GM12878 (cell line): ENCODE results near the gene DBX2. TPM values are rescaled to one million over a fixed set of nuclear protein-coding genes. Genes with fewer than 3 reads are reported as not detected.

Source experiments
- ATAC-seq: fragments of 200-7000 bp; cut with Tn5 transposase; 3 replicates; pipeline ENCODE4 v1.9.1; 2020; ENCODE audit warnings: mild to moderate bottlenecking, moderate library complexity
- BruUV-seq: library from RNA; stranded (reverse); fragments of 400-500 nt; replicated peaks from 2 replicates; lab custom pipeline; 2021; lab: Mats Ljungman, UMichigan
- CTCF ChIA-PET: fragments of 300-600 bp; sonication (Branson Sonifier 250); formaldehyde crosslinking; extraction: SDS; loops from one replicate; lab custom pipeline; 2021; ENCODE audit warnings: inconsistent platforms; lab: Yijun Ruan, JAX
- POLR2A ChIA-PET: fragments of 350-600 bp; formaldehyde crosslinking; extraction: SDS; loops from one replicate; lab custom pipeline; 2021; ENCODE audit warnings: inconsistent platforms; lab: Charles Lee
- RAD21 ChIA-PET: fragments of 300-600 bp; sonication (Branson Sonifier 250); formaldehyde crosslinking; loops from one replicate; lab custom pipeline; 2023; ENCODE audit warnings: antibody characterized with exemption; ENCODE audit not compliant: unreplicated experiment; lab: Charles Lee
- SMC1A ChIA-PET: fragments of 300-600 bp; sonication (Branson Sonifier 250); formaldehyde crosslinking; loops from one replicate; lab custom pipeline; 2023; ENCODE audit not compliant: unreplicated experiment, uncharacterized antibody; lab: Charles Lee
- DNase-seq: peaks from one replicate; pipeline ENCODE4 v3.0.0-alpha.2; 2011; ENCODE audit warnings: low read depth, low spot score
- FAIRE-seq: peaks from 3 replicates; lab custom pipeline; 2011; peaks lifted over from hg19 to GRCh38; lab: Jason Lieb, UNC
- H2AFZ ChIP-seq: 2 replicates; pipeline ENCODE4 v1.6.0; 2011; ENCODE audit warnings: low read depth, low read length, control low read depth; ENCODE audit not compliant: control insufficient read depth
- H3K27ac ChIP-seq: 2 replicates; pipeline ENCODE4 v1.5.1; 2011; ENCODE audit warnings: control low read depth; ENCODE audit not compliant: control insufficient read depth, insufficient read depth
- H3K27me3 ChIP-seq, 2 experiments: replicated peaks in 1 of 2; 2 replicates each; pipeline versions ENCODE4 v1.6.0 to v1.6.1; 2011; ENCODE audit warnings: low read length in 1 of 2; ENCODE audit not compliant: control insufficient read depth in 2 of 2, insufficient read depth in 2 of 2
- H3K36me3 ChIP-seq, 2 experiments: 2 replicates each; pipeline ENCODE4 v1.5.1; 2011; ENCODE audit warnings: low read length in 1 of 2; ENCODE audit not compliant: control insufficient read depth in 2 of 2, insufficient read depth in 2 of 2
- H3K4me1 ChIP-seq: 2 replicates; pipeline ENCODE4 v1.6.1; 2011; ENCODE audit warnings: mild to moderate bottlenecking, low read length, moderate library complexity, mixed read lengths; ENCODE audit not compliant: control insufficient read depth, insufficient read depth
- H3K4me2 ChIP-seq: 2 replicates; pipeline ENCODE4 v1.6.0; 2011; ENCODE audit warnings: control low read depth; ENCODE audit not compliant: control insufficient read depth, insufficient read depth
- H3K4me3 ChIP-seq: fragments of 200-600 bp; sonication (generic); 2 replicates; pipeline ENCODE4 v1.5.1; 2016
- H3K79me2 ChIP-seq: 2 replicates; pipeline ENCODE4 v1.6.0; 2011; ENCODE audit warnings: low read length; ENCODE audit not compliant: control insufficient read depth, insufficient read depth
- H3K9ac ChIP-seq: 2 replicates; pipeline ENCODE4 v1.8.0; 2011; ENCODE audit warnings: low read length, control low read depth, mixed read lengths; ENCODE audit not compliant: control insufficient read depth, insufficient read depth
- H3K9me3 ChIP-seq: replicated peaks from 3 replicates; pipeline ENCODE4 v1.5.1; 2011; ENCODE audit warnings: mild to moderate bottlenecking, low read length; ENCODE audit not compliant: control insufficient read depth, insufficient read depth
- H4K20me1 ChIP-seq: 2 replicates; pipeline ENCODE4 v1.6.0; 2011; ENCODE audit not compliant: control insufficient read depth, insufficient read depth
- BMI1 ChIP-seq: fragments of 450-650 bp; IDR thresholded peaks from 2 replicates; pipeline ENCODE4 v1.6.1; 2016; ENCODE audit warnings: mild to moderate bottlenecking, moderate library complexity, borderline replicate concordance
- KAT2A ChIP-seq: conservative IDR thresholded peaks from 2 replicates; pipeline ENCODE4 v1.6.1; 2011; ENCODE audit warnings: low read depth, low read length; ENCODE audit not compliant: control insufficient read depth
- MEF2B ChIP-seq: fragments of 450-650 bp; IDR thresholded peaks from 2 replicates; pipeline ENCODE4 v1.6.1; 2018; ENCODE audit warnings: mild to moderate bottlenecking, moderate library complexity; ENCODE audit not compliant: partially characterized antibody, poor library complexity, severe bottlenecking
- PAX5 ChIP-seq: IDR thresholded peaks from 2 replicates; pipeline ENCODE4 v1.6.1; 2011; ENCODE audit warnings: low read depth, low read length, borderline replicate concordance
- RBBP5 ChIP-seq: fragments of 200-600 bp; sonication (generic); conservative IDR thresholded peaks from 2 replicates; pipeline ENCODE4 v1.6.1; 2016
- SIN3A ChIP-seq: IDR thresholded peaks from 2 replicates; pipeline ENCODE4 v1.6.1; 2012; ENCODE audit warnings: low read depth, low read length, improper control_type of control experiment
- SMAD1 ChIP-seq: fragments of 450-650 bp; IDR thresholded peaks from 2 replicates; pipeline ENCODE4 v1.6.1; 2018; ENCODE audit warnings: mild to moderate bottlenecking, low read depth; ENCODE audit not compliant: partially characterized antibody
- YY1 ChIP-seq: IDR thresholded peaks from 2 replicates; pipeline ENCODE4 v1.6.1; 2011; ENCODE audit warnings: low read depth, mild to moderate bottlenecking, low read length
- ZNF687 ChIP-seq: fragments of 450-650 bp; IDR thresholded peaks from 2 replicates; pipeline ENCODE4 v1.6.1; 2017; ENCODE audit warnings: mild to moderate bottlenecking, moderate library complexity
- WGBS: methylation state at CpG from one replicate; pipeline ENCODE4 v1.1.6; 2016; ENCODE audit warnings: low lambda C conversion rate; ENCODE audit not compliant: insufficient replicate concordance, insufficient coverage; ENCODE audit errors: missing lambda C conversion rate; 5-methylcytosine and 5-hydroxymethylcytosine counted together
- in situ Hi-C: fragments of 300-500 bp; cut with MboI; formaldehyde crosslinking; loops from 9 replicates; pipeline ENCODE4 v1.14.3; 2018; ENCODE audit warnings: mixed read lengths
- intact Hi-C: fragments of 100-400 bp; cut with micrococcal nuclease; formaldehyde crosslinking; loops from one replicate; pipeline ENCODE4 v1.14.2; 2022; ENCODE audit not compliant: unreplicated experiment
- polyA plus RNA-seq, 11 experiments: library from polyadenylated mRNA; depleted of rRNA in 4 of 11; unstranded in 6 of 11; stranded (reverse) in 5 of 11; fragments of >200 nt; fragmentation: Nextera tagmentation in 4 of 11; fragmentation: Illumina TruSeq in 1 of 11; extraction: Ambion mirVana in 4 of 11; extraction: Trizol in 1 of 11; gene quantifications; 1 replicate in 1 of 11; 2 replicates in 10 of 11; pipeline versions ENCODE4 v1.2.1 to v1.2.3, GENCODE V29; 2011 to 2016; ENCODE audit warnings: inconsistent platforms in 2 of 11, missing spikeins in 2 of 11, low read depth in 1 of 11
- total RNA-seq, 4 experiments: library from RNA; depleted of rRNA in 3 of 4; stranded (reverse); fragments of >200 nt in 3 of 4; fragmentation: Illumina TruSeq in 1 of 4; extraction: Trizol in 1 of 4; gene quantifications; 2 replicates each; pipeline versions ENCODE4 v1.2.1 to v1.2.3, GENCODE V29; 2013 to 2021

Gene DBX2
- total and polyA plus RNA-seq, 10 of the 15 experiments (the other 5 are each of a cell fraction or from before 2014, with no cell fraction given) = not detected

GRCh38 chr12:45012749-45013148 is 38.1 kb downstream of the DBX2 start:
- H4K20me1 ChIP-seq = no peaks in the 10 kb centered on the region
- H3K79me2 ChIP-seq = no peaks in the 10 kb centered on the region
- no peaks in the 10 kb centered on the region for H3K9me3 ChIP-seq
- no peak for DNase-seq
- in situ Hi-C loops (no loop called here), intact Hi-C loops (no loop called here)
- no peak overlapping the region for H3K4me3 ChIP-seq
- no peak for ATAC-seq
- no peaks in the 10 kb centered on the region for H3K4me1 ChIP-seq
- ChIA-PET CTCF (no interaction called here), RAD21 (no interaction called here), SMC1A (no interaction called here), POLR2A (no interaction called here)
- no TSS peak for BruUV-seq
- no peaks in the 10 kb centered on the region for H3K36me3 ChIP-seq
- 6% methylated on average over 3 of the region's 3 CpGs for WGBS
- TF ChIP-seq SMAD1 (no peak), MEF2B (no peak), RBBP5 (no peak), BMI1 (no peak), KAT2A (no peak), YY1 (no peak), SIN3A (no peak), PAX5 (no peak), ZNF687 (no peak)
- no peak for FAIRE-seq
- H3K9ac ChIP-seq = no peak overlapping the region
- H3K27ac ChIP-seq = no peak overlapping the region
- no peak overlapping the region for H3K4me2 ChIP-seq
- no peak overlapping the region for H2AFZ ChIP-seq
- no peaks in the 10 kb centered on the region for H3K27me3 ChIP-seq
